Vagina (tissue), 2 donors: ENCODE data around the gene ZCCHC2.

Experiments used
- CTCF ChIP-seq, 3 experiments: fragments of 450-650 bp in 2 of 3; fragments of 200-600 bp in 1 of 3; sonication (generic) in 1 of 3; IDR thresholded peaks; one replicate each; pipeline ENCODE4 v1.5.1; 2017 to 2019; ENCODE audit warnings: antibody characterized with exemption in 3 of 3, mild to moderate bottlenecking in 2 of 3, moderate library complexity in 2 of 3
- POLR2A ChIP-seq, 2 donors: fragments of 450-650 bp; IDR thresholded peaks; one replicate each; pipeline ENCODE4 v1.6.1; 2017; ENCODE audit warnings: antibody characterized with exemption in 2 of 2, mild to moderate bottlenecking in 2 of 2, moderate library complexity in 2 of 2

GRCh38 chr18:62596145-62597005, 73.5 kb downstream of the ZCCHC2 start:
- TF ChIP-seq POLR2A (IDR thresholded peaks at IDR 0.05), result no peak
- TF ChIP-seq CTCF (IDR thresholded peaks at IDR 0.05), result no peak
